ENCODE results near the gene SLC26A1. TPM values are rescaled to one million over a fixed set of nuclear protein-coding genes. Genes with fewer than 3 reads are reported as not detected.

SLC26A1 gene
- total and polyA plus RNA-seq, 3 experiments from 2014 or later: 1.1 TPM; not detected in 2

- peak overlapping the region; percentile 61 for H3K4me3 ChIP-seq (ENCODE audit: low read length)
- H3K4me1 Mint-ChIP-seq: peaks cover 16 to 27% (median 17%) of the 10 kb centered on the region in 3 donors
- H3K27me3 Mint-ChIP-seq: no peaks in the 10 kb centered on the region
- peaks cover 0 to 2% (median 0%) of the 10 kb centered on the region in 3 donors for H3K36me3 Mint-ChIP-seq
- peak overlapping the region; percentile 53 to 89 (median 82) for H3K4me3 Mint-ChIP-seq
- DNase-seq: no peak
- H3K4me1 ChIP-seq (ENCODE audit: insufficient read depth, low read length): peaks cover 33% of the 10 kb centered on the region
- peak overlapping the region in 7 of 8 donors; percentile 78 to 96 (median 95) for H3K27ac Mint-ChIP-seq
- peak overlapping the region; percentile 57 for H3K27ac ChIP-seq (ENCODE audit: low read depth, low read length)
- no peaks in the 10 kb centered on the region for H3K27me3 ChIP-seq (ENCODE audit: insufficient read depth, low read length, poor library complexity, severe bottlenecking)
- CTCF ChIA-PET: interaction anchor here (3.7 kb wide), 1 partner anchor 15 kb away, joined by 11 read pairs; the partner anchor contains the start of gene IDUA
- POLR2A ChIA-PET: interaction anchor here (0.7 kb wide), 1 partner anchor 40 kb away, joined by 4 read pairs; the partner anchor contains the start of genes GAK and TMEM175
- H3K9me3 ChIP-seq (ENCODE audit: low read length): no peaks in the 10 kb centered on the region
- H3K9me3 Mint-ChIP-seq: no peaks in the 10 kb centered on the region
- no peaks in the 10 kb centered on the region for H3K36me3 ChIP-seq (ENCODE audit: insufficient read depth, low read length)
Observed at GRCh38 chr4:971666-972500, 21.3 kb downstream of the SLC26A1 start.

DNA sequence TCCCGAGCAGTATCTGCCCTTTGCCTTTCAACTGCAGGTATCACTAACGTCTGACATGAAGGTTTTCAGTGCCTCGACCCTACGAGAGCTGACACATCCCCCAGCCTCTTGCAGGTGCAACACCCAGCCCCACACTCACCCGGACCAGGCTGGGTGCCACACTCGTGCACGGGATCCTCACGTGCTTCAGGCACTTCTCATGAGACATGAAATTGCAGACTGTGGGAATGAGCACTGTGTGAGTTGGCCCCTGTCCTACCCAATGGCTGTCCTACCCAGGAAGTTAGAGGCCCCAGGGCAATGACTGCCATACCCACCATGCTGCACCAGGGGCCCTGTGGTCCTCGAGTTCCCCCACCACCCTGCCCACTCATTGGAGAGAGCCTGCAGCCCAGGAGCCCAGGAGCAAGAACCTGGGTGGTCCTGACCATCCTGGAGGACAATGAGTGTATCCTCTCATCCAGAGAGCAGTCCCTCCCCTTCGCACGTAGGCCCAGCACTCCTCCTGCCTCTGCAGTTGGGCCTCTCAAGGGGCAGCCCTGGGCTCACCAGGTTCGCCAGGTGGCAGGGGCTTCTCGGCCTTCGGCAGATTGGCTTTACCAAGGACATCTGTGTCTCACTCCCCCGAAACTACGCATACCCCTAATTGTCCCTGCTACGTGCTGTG lies 22.2 kb downstream of the SLC26A1 start:
- peaks cover 33% of the 10 kb centered on the region for H3K4me1 ChIP-seq (ENCODE audit: insufficient read depth, low read length)
- H3K36me3 Mint-ChIP-seq: peaks cover 0 to 5% (median 0%) of the 10 kb centered on the region in 3 donors
- DNase-seq: no peak
- no peaks in the 10 kb centered on the region for H3K36me3 ChIP-seq (ENCODE audit: insufficient read depth, low read length)
- H3K4me1 Mint-ChIP-seq: peaks cover 16 to 24% (median 17%) of the 10 kb centered on the region in 3 donors
- no peaks in the 10 kb centered on the region for H3K27me3 Mint-ChIP-seq
- no peaks in the 10 kb centered on the region for H3K9me3 ChIP-seq (ENCODE audit: low read length)
- H3K4me3 Mint-ChIP-seq: peak overlapping the region; percentile 71 to 89 (median 82)
- peak overlapping the region; percentile 84 to 96 (median 94) for H3K27ac Mint-ChIP-seq
- no peaks in the 10 kb centered on the region for H3K27me3 ChIP-seq (ENCODE audit: insufficient read depth, low read length, poor library complexity, severe bottlenecking)
- ChIA-PET POLR2A (interaction anchor here (0.7 to 0.9 kb wide), 2 partner anchors 39 kb away, joined by 3 to 4 read pairs; partner anchors contain the start of genes GAK and TMEM175), CTCF (interaction anchor here (3.7 kb wide), 1 partner anchor 16 kb away, joined by 11 read pairs; the partner anchor contains the start of gene IDUA)
- no peak overlapping the region for H3K27ac ChIP-seq (ENCODE audit: low read depth, low read length)
- H3K4me3 ChIP-seq (ENCODE audit: low read length): no peak overlapping the region
- H3K9me3 Mint-ChIP-seq: no peaks in the 10 kb centered on the region

- Mint-ChIP-seq H3K27ac (peak overlapping the region; percentile 84 to 96 (median 94)), H3K4me1 (peaks cover 16 to 24% (median 17%) of the 10 kb centered on the region in 3 donors), H3K27me3 (no peaks in the 10 kb centered on the region), H3K4me3 (peak overlapping the region; percentile 71 to 89 (median 82)), H3K36me3 (peaks cover 0 to 11% (median 0%) of the 10 kb centered on the region in 3 donors), H3K9me3 (no peaks in the 10 kb centered on the region)
- Histone ChIP-seq H3K4me3 (ENCODE audit: low read length) (no peak overlapping the region), H3K36me3 (ENCODE audit: insufficient read depth, low read length) (no peaks in the 10 kb centered on the region), H3K27ac (ENCODE audit: low read depth, low read length) (peak overlapping the region; percentile 51), H3K27me3 (ENCODE audit: insufficient read depth, low read length, poor library complexity, severe bottlenecking) (no peaks in the 10 kb centered on the region), H3K9me3 (ENCODE audit: low read length) (no peaks in the 10 kb centered on the region), H3K4me1 (ENCODE audit: insufficient read depth, low read length) (peaks cover 33% of the 10 kb centered on the region)
- ChIA-PET CTCF (interaction anchor here (3.7 kb wide), 1 partner anchor 17 kb away, joined by 11 read pairs; the partner anchor contains the start of gene IDUA), POLR2A (interaction anchor here (0.9 kb wide), 1 partner anchor 38 kb away, joined by 3 read pairs; the partner anchor contains the start of genes GAK and TMEM175)
- peak; percentile 53 to 89 (median 70) for DNase-seq
Observed at GRCh38 chr4:970046-970745, 23.0 kb downstream of the SLC26A1 start.

- Mint-ChIP-seq H3K36me3 (peaks cover 0 to 25% (median 0%) of the 10 kb centered on the region in 3 donors), H3K27ac (peak overlapping the region in 1 of 8 donors; percentile 96), H3K4me1 (peaks cover 16 to 24% (median 17%) of the 10 kb centered on the region in 3 donors), H3K27me3 (no peaks in the 10 kb centered on the region), H3K4me3 (no peak overlapping the region), H3K9me3 (no peaks in the 10 kb centered on the region)
- H3K27me3 ChIP-seq (ENCODE audit: insufficient read depth, low read length, poor library complexity, severe bottlenecking): no peaks in the 10 kb centered on the region
- peaks cover 33% of the 10 kb centered on the region for H3K4me1 ChIP-seq (ENCODE audit: insufficient read depth, low read length)
- H3K36me3 ChIP-seq (ENCODE audit: insufficient read depth, low read length): no peaks in the 10 kb centered on the region
- H3K9me3 ChIP-seq (ENCODE audit: low read length): no peaks in the 10 kb centered on the region
- ChIA-PET CTCF (interaction anchor here (3.7 kb wide), 1 partner anchor 18 kb away, joined by 11 read pairs; the partner anchor contains the start of gene IDUA), POLR2A (no interaction called here)
- H3K4me3 ChIP-seq (ENCODE audit: low read length): no peak overlapping the region
- DNase-seq: no peak
- no peak overlapping the region for H3K27ac ChIP-seq (ENCODE audit: low read depth, low read length)
Observed at GRCh38 chr4:968621-969394, 24.4 kb downstream of the SLC26A1 start.

- peaks cover 33% of the 10 kb centered on the region for H3K4me1 ChIP-seq (ENCODE audit: insufficient read depth, low read length)
- Mint-ChIP-seq H3K4me3 (no peak overlapping the region), H3K27ac (no peak overlapping the region), H3K27me3 (no peaks in the 10 kb centered on the region), H3K4me1 (peaks cover 16 to 24% (median 17%) of the 10 kb centered on the region in 3 donors), H3K9me3 (no peaks in the 10 kb centered on the region), H3K36me3 (peaks cover 0 to 29% (median 0%) of the 10 kb centered on the region in 3 donors)
- no peak overlapping the region for H3K4me3 ChIP-seq (ENCODE audit: low read length)
- ChIA-PET POLR2A (no interaction called here), CTCF (no interaction called here)
- H3K36me3 ChIP-seq (ENCODE audit: insufficient read depth, low read length): no peaks in the 10 kb centered on the region
- H3K27me3 ChIP-seq (ENCODE audit: insufficient read depth, low read length, poor library complexity, severe bottlenecking): no peaks in the 10 kb centered on the region
- no peaks in the 10 kb centered on the region for H3K9me3 ChIP-seq (ENCODE audit: low read length)
- H3K27ac ChIP-seq (ENCODE audit: low read depth, low read length): no peak overlapping the region
- DNase-seq: no peak
Observed at GRCh38 chr4:968221-968620, 25.0 kb downstream of the SLC26A1 start.

DNA sequence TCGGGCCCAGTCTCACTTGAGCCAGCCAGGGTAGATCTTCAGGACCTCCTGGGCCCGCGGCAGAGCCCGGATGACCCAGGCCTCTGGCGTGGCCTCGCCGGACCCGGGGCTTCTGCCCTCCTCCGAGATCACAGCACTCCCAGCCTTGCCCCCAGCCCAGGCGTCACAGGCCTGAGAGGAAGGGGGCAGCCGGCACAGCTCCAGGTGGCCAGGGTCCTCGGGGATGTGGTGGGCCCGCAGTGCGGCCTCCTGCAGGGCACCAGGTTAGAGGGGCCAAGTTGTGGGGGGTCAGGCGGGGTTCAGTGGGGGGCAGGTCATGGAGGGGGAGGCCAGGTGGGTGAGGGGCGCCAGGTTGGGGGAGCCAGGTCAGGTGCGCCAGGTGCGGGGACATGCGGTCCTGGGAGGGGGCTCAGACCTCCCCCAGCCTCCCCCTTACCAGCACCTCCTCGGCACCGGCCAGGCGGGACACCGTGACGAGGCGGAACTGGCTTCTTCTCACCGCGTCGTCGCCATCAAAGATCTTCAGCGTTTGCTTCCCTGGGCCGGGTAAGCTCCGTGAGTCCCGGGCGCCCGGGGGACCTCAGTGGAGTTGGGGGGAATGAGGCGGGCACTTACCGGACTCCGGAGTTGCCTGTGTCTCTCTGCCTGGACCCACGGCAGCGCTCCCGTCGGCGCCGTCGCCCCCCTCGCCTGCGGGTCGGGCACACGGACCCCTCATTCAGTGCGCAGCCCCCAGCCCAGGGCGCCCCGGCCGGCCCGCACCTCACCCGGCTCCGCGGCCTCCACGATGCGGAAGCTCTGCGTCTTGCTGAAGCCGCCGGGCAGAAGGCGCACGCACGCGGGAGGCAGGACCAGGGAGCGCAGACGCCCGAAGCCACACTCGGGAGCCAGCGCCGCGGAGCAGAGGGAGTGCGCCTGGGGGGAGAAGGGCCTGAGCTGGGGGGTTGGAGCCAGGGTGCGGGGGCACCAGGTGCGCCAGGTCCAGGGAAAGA lies 25.8 kb downstream of the SLC26A1 start:
- POLR2A ChIA-PET: no interaction called here
- H3K36me3 Mint-ChIP-seq: peaks cover 0 to 32% (median 0%) of the 10 kb centered on the region in 3 donors

More for the DNA sequence above, 25.8 kb downstream of the SLC26A1 start:
- Mint-ChIP-seq H3K4me3 (no peak overlapping the region), H3K9me3 (no peaks in the 10 kb centered on the region), H3K27me3 (no peaks in the 10 kb centered on the region), H3K4me1 (peaks cover 16 to 24% (median 17%) of the 10 kb centered on the region in 3 donors), H3K27ac (no peak overlapping the region)
- no peak for DNase-seq
- no peaks in the 10 kb centered on the region for H3K27me3 ChIP-seq (ENCODE audit: insufficient read depth, low read length, poor library complexity, severe bottlenecking)
- no peaks in the 10 kb centered on the region for H3K36me3 ChIP-seq (ENCODE audit: insufficient read depth, low read length)
- H3K4me3 ChIP-seq (ENCODE audit: low read length): no peak overlapping the region
- H3K27ac ChIP-seq (ENCODE audit: low read depth, low read length): no peak overlapping the region
- H3K4me1 ChIP-seq (ENCODE audit: insufficient read depth, low read length): peaks cover 31% of the 10 kb centered on the region
- H3K9me3 ChIP-seq (ENCODE audit: low read length): no peaks in the 10 kb centered on the region
- CTCF ChIA-PET: interaction anchor here (1.1 kb wide), 1 partner anchor 32 kb away, joined by 3 read pairs; no protein-coding TSS in a partner anchor
